ENCODE data around the gene MALT1.

MALT1 gene

DNA sequence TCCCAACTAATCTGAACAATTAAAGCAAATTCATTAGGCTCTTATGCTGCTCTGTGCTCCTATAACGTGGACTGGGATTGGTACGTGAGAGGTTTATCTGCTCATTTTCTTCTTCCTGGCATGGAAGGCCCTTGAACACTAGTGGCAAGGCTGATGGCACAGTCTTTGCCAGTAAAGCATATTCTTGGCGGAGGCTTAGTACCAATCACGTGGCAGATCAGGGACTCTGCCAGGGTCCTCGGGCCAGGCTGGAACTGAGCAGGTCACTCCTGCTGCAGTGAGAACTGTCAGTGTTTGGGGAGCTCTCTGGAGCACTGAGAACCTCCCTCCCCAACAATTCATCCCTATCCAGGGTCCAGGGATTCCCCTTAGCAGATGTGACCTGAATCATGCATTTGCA is 38.7 kb upstream of the MALT1 start:
- Mint-ChIP-seq H3K4me1 (peaks cover 13% of the 10 kb centered on the region), H3K9me3 (no peaks in the 10 kb centered on the region), H3K4me3 (no peak overlapping the region), H3K36me3 (ENCODE audit: low read depth) (no peaks in the 10 kb centered on the region), H3K27me3 (ENCODE audit: low read depth) (no peaks in the 10 kb centered on the region), H3K27ac (no peak overlapping the region)
- TF ChIP-seq, protein P1, sequence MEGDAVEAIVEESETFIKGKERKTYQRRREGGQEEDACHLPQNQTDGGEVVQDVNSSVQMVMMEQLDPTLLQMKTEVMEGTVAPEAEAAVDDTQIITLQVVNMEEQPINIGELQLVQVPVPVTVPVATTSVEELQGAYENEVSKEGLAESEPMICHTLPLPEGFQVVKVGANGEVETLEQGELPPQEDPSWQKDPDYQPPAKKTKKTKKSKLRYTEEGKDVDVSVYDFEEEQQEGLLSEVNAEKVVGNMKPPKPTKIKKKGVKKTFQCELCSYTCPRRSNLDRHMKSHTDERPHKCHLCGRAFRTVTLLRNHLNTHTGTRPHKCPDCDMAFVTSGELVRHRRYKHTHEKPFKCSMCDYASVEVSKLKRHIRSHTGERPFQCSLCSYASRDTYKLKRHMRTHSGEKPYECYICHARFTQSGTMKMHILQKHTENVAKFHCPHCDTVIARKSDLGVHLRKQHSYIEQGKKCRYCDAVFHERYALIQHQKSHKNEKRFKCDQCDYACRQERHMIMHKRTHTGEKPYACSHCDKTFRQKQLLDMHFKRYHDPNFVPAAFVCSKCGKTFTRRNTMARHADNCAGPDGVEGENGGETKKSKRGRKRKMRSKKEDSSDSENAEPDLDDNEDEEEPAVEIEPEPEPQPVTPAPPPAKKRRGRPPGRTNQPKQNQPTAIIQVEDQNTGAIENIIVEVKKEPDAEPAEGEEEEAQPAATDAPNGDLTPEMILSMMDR (IDR thresholded peaks at IDR 0.05; ENCODE audit: unreplicated experiment in 3 of 3) = no peak

DNA sequence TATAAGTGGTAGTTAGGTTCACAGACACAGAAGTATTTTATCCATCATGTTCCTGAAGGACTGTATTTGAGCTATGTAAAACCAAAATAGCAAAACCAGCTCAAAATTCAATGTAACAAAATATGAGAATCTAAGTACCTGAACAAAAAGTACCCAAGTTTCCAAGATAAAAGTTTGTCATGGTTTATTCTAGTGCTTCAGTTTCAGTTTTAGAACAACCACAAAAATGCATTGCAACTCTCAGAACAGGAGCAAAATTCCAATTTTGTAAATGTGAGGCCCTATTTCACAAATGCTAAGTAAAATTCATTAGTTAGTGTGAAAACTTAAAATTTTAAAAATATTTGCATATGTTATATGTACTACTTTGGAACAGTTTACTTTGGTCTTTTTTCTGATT is 37.4 kb upstream of the MALT1 start:
- Mint-ChIP-seq H3K27ac (no peak overlapping the region), H3K4me3 (no peak overlapping the region), H3K36me3 (ENCODE audit: low read depth) (no peaks in the 10 kb centered on the region), H3K4me1 (peaks cover 15% of the 10 kb centered on the region), H3K27me3 (ENCODE audit: low read depth) (no peaks in the 10 kb centered on the region), H3K9me3 (no peaks in the 10 kb centered on the region)
- TF ChIP-seq, protein P1 (IDR thresholded peaks at IDR 0.05; ENCODE audit: unreplicated experiment in 3 of 3) = no peak

DNA sequence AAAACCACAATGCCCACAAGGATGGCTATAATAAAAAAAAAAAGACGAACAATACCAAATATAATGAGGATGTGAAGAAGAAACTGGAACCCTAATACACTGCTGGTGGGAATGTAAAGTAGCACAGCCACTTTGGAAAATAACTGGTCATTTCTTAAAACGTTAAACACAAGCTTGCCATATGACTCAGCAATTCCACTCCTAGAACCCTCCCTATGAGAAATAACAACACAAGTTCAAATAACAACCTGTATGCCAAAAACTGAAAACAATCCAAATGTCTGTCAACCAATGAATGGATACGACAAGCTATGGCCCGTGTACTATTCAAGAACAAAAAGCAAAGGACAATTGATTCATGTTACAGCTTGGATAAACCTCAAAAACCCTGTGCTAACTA is 35.4 kb upstream of the MALT1 start:
- Mint-ChIP-seq H3K27ac (peak overlapping the region in 1 of 3 experiments; percentile 38), H3K4me1 (peaks cover 13% of the 10 kb centered on the region), H3K36me3 (ENCODE audit: low read depth) (no peaks in the 10 kb centered on the region), H3K9me3 (no peaks in the 10 kb centered on the region), H3K4me3 (no peak overlapping the region), H3K27me3 (ENCODE audit: low read depth) (no peaks in the 10 kb centered on the region)
- TF ChIP-seq, protein P1 (IDR thresholded peaks at IDR 0.05; ENCODE audit: unreplicated experiment in 3 of 3) = no peak

DNA sequence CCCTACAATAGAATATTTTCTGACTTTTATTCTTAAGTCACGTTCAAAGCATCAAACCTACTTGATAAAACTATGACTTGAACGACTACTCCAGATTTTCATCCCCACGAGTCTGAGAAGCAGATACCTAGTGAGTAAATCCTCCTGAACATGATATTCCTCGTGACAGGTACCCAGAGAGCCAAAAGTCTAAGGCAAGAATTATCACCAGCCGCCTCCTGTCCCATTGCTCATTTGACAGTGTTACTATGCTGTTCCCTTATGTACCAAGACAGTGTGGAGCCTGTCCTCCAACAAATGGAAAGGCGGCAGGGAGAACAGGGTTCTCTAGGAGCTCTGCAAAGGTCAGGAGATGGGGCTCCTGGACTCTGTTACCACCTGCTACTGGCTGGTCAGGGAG is 34.1 kb upstream of the MALT1 start:
- Mint-ChIP-seq H3K9me3 (no peaks in the 10 kb centered on the region), H3K27me3 (ENCODE audit: low read depth) (no peaks in the 10 kb centered on the region), H3K27ac (no peak overlapping the region), H3K4me1 (peaks cover 13% of the 10 kb centered on the region), H3K4me3 (no peak overlapping the region), H3K36me3 (ENCODE audit: low read depth) (no peaks in the 10 kb centered on the region)
- TF ChIP-seq, protein P1 (IDR thresholded peaks at IDR 0.05; ENCODE audit: unreplicated experiment in 3 of 3) = no peak

DNA sequence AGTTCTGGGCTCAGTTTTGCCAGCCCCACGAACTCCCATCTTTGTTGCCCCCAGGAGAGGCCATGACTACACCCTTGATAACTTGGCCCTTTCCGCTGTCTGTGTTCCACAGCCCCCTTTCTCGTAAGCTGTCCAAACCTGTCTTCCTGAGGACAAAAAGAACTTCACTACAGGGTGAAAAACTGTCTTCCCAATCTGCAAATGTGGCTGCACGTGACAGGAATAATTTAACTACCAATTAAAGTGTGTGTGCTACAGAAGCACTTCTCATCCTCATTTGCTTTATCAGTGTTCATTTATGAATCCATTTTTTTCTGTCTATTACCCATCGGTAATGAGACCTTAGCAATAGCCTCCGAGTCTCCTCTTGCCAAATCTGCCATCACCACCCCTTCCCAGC is 33.3 kb upstream of the MALT1 start:
- H3K36me3 Mint-ChIP-seq (ENCODE audit: low read depth) = no peaks in the 10 kb centered on the region
- peaks cover 13% of the 10 kb centered on the region for H3K4me1 Mint-ChIP-seq
- no peaks in the 10 kb centered on the region for H3K9me3 Mint-ChIP-seq
- no peaks in the 10 kb centered on the region for H3K27me3 Mint-ChIP-seq (ENCODE audit: low read depth)
- TF ChIP-seq, protein P1 (IDR thresholded peaks at IDR 0.05; ENCODE audit: unreplicated experiment in 3 of 3) = no peak
- no peak overlapping the region for H3K4me3 Mint-ChIP-seq
- peak overlapping the region in 2 of 3 experiments; percentile 19 to 35 for H3K27ac Mint-ChIP-seq

DNA sequence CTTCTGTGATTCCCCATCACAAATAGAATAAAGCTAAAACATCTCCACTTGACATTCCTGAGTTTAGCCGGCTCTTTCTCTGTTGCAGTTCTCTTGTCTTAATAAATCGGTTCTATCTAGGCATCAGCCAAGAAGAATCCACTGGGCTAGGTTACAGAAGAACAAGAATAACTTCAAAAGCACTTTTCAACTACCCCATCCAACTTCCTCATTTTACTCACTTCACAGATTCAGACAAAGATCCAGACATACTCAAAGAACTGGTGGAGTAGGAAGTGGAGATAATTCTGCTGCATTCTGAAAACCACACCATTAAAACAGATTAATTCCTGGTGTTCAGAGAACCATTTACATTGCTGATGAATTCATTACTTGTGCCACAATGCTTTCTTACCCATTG is 32.8 kb upstream of the MALT1 start:
- no peaks in the 10 kb centered on the region for H3K9me3 Mint-ChIP-seq

More for the DNA sequence above, 32.8 kb upstream of the MALT1 start:
- H3K27ac Mint-ChIP-seq = peak overlapping the region in 2 of 3 experiments; percentile 19 to 35
- no peak overlapping the region for H3K4me3 Mint-ChIP-seq
- TF ChIP-seq, protein P1 (IDR thresholded peaks at IDR 0.05; ENCODE audit: unreplicated experiment in 3 of 3) = no peak
- no peaks in the 10 kb centered on the region for H3K27me3 Mint-ChIP-seq (ENCODE audit: low read depth)
- peaks cover 13% of the 10 kb centered on the region for H3K4me1 Mint-ChIP-seq
- H3K36me3 Mint-ChIP-seq (ENCODE audit: low read depth) = no peaks in the 10 kb centered on the region
